ENCODE data around the gene ZCCHC2. TPM values are rescaled to one million over a fixed set of nuclear protein-coding genes. Genes with fewer than 3 reads are reported as not detected.

ZCCHC2 gene
- total RNA-seq, 6 donors from 2014 or later, result 29.9 to 60.8 (median 40.6) TPM

DNA sequence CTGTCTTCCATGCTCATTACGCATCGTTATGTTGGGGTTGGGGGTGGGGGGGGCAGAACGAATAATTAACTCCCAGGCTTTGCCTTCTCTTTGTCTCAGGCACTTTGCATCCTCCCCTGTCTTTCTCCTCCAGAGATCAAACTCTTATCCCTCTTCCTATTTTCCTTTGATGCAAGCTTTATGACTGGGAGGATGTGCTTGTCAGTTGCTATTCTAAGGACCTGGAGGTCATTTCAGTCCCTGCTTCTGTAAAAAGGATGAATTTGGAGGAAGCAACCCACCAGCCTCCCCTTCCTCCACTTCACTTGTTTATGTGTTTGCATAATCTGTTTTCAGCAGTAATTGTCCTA lies 87.5 kb downstream of the ZCCHC2 start:
- H3K27ac ChIP-seq, result no peak overlapping the region
- ATAC-seq (ENCODE audit: low FRiP score in 2 of 2) (no peak), DNase-seq (no peak)
- 57 to 67% methylated on average over 3 of the region's 3 CpGs for WGBS, 2 donors
- H3K9me3 ChIP-seq, result no peaks in the 10 kb centered on the region
- peak overlapping the region in 1 of 4 donors; percentile 11 for H3K4me3 ChIP-seq
- TF ChIP-seq POLR2A (IDR thresholded peaks at IDR 0.05), result no peak
- TF ChIP-seq, protein P1, sequence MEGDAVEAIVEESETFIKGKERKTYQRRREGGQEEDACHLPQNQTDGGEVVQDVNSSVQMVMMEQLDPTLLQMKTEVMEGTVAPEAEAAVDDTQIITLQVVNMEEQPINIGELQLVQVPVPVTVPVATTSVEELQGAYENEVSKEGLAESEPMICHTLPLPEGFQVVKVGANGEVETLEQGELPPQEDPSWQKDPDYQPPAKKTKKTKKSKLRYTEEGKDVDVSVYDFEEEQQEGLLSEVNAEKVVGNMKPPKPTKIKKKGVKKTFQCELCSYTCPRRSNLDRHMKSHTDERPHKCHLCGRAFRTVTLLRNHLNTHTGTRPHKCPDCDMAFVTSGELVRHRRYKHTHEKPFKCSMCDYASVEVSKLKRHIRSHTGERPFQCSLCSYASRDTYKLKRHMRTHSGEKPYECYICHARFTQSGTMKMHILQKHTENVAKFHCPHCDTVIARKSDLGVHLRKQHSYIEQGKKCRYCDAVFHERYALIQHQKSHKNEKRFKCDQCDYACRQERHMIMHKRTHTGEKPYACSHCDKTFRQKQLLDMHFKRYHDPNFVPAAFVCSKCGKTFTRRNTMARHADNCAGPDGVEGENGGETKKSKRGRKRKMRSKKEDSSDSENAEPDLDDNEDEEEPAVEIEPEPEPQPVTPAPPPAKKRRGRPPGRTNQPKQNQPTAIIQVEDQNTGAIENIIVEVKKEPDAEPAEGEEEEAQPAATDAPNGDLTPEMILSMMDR (IDR thresholded peaks at IDR 0.05), result no peak
- no peak for TF ChIP-seq POLR2AphosphoS5 (IDR thresholded peaks at IDR 0.05)
- TF ChIP-seq EP300 (IDR thresholded peaks at IDR 0.05), result no peak
- no peaks in the 10 kb centered on the region for H3K27me3 ChIP-seq
- no peaks in the 10 kb centered on the region for H3K36me3 ChIP-seq
- H3K4me1 ChIP-seq, result peaks cover 0 to 17% (median 4%) of the 10 kb centered on the region in 4 donors

DNA sequence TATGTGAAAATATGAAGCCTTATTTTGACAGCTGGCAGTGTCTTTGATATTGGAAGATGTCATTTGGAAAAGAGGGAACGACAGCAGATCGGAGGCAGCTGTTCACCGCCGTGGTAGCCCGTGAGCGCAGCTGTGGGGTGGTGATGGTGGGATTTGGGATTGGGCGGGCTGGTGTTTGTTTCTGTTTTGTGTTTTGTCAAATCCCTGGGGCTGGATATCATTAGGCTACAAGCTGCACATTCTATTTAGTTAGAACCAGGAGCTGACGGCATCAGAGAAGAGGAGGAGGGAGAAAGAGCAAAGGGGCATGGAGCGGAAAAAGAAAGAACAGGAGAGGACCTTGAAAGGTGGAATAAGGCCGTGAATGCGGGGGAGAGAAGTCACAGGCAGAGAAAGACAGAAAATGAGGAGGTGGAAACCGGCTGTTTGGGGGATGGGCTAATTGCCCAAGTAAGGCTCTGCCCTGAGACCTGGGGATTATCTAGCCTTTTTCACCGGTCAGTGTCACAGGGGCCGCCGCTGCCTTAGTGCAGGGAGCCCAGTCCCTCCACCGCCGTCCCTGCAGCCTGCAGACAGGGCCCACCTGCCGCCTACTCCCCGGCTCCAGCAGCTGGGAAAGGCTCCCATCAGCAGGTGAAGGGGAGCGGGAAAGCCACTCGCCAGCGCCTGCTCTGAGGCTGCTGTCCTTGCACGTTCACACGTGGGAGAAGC lies 88.0 kb downstream of the ZCCHC2 start:
- peak; percentile 11 to 13 for ATAC-seq (ENCODE audit: low FRiP score in 2 of 2)
- peak in 1 of 2 donors; percentile 63 for DNase-seq
- H3K36me3 ChIP-seq, result no peaks in the 10 kb centered on the region

DNA sequence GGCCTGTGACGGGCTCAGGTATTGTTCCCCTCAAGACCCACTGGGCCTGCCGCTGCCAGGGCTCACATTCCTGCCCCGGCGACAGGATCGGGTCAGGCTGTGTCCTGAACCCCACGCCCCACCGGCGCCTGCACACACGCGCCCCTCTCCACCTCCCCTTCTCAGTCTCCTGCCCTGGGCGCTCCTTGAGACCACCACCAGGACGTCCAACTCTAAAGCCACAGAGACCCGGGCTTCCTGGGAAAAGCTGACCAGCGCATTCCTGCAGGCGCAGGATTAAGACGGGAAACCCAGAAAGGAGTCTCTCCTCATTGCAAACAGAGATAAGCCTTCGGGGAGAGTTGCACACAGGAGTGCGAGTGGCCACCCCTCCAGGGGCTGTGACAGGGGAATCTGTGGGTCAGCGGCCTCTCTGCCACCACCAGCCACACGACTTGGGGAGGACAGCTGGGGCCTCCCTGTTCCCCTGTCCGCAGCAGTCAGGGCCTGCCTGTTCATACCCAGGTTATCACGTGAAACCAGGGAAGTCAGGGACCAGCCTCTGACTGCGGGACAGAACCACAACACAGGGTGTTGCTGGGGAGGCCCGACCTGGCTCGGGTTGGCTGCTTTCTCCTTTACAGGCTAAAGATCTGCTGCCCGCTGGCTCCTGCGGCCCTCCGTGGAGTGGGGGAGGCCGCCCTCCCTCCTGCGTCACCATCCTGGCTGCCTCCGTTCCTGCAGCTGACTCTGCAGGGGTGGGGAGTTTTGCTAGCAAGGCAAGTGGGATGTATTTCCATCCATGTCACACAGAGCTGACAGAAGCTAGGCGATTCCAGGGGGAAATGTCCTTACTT lies 88.8 kb downstream of the ZCCHC2 start:
- WGBS, 2 donors, result 60 to 68% methylated on average over 19 to 32 of the region's 32 CpGs
- TF ChIP-seq, protein P1 (IDR thresholded peaks at IDR 0.05), result no peak
- TF ChIP-seq POLR2A (IDR thresholded peaks at IDR 0.05) (no peak), EP300 (IDR thresholded peaks at IDR 0.05) (no peak), POLR2AphosphoS5 (IDR thresholded peaks at IDR 0.05) (no peak)
- Histone ChIP-seq H3K27me3 (no peaks in the 10 kb centered on the region), H3K9me3 (no peaks in the 10 kb centered on the region), H3K27ac (peak overlapping the region in 1 of 4 donors; percentile 30), H3K4me3 (peak overlapping the region in 2 of 4 donors; percentile 11 to 21), H3K4me1 (peaks cover 0 to 17% (median 4%) of the 10 kb centered on the region in 4 donors), H3K36me3 (no peaks in the 10 kb centered on the region)
- ATAC-seq (ENCODE audit: low FRiP score in 2 of 2), result peak; percentile 13 to 63
- peak in 1 of 2 donors; percentile 73 for DNase-seq

More for the DNA sequence above, 88.0 kb downstream of the ZCCHC2 start:
- TF ChIP-seq EP300 (IDR thresholded peaks at IDR 0.05) (no peak), POLR2A (IDR thresholded peaks at IDR 0.05) (no peak), POLR2AphosphoS5 (IDR thresholded peaks at IDR 0.05) (no peak)
- TF ChIP-seq, protein P1 (IDR thresholded peaks at IDR 0.05), result no peak
- no peaks in the 10 kb centered on the region for H3K9me3 ChIP-seq
- H3K4me1 ChIP-seq, result peaks cover 0 to 17% (median 4%) of the 10 kb centered on the region in 4 donors
- H3K27ac ChIP-seq, result peak overlapping the region in 1 of 4 donors; percentile 30
- 69% methylated on average over 15 to 21 of the region's 24 CpGs for WGBS, 2 donors
- no peaks in the 10 kb centered on the region for H3K27me3 ChIP-seq
- peak overlapping the region in 3 of 4 donors; percentile 11 to 21 (median 14) for H3K4me3 ChIP-seq

DNA sequence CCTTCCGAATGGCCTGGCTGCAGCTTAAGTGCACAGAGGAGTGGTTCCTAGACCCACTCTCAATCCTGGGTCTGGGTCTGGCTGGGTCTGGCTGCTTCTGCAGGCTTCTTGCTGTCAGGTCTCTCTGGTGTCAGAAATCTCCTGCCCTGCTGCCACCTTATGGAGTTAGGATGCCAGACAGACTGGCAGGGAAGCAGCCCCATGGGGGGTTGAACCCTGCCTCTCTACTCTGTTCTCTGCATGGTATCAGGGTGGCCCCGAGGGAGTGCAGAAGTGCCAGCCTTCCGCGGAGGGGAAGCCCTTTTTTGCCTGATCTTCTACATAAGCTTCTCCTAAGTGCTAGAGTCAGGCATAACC lies 89.4 kb downstream of the ZCCHC2 start:
- ATAC-seq (ENCODE audit: low FRiP score in 2 of 2) (peak in 1 of 2 donors; percentile 6), DNase-seq (no peak)
- TF ChIP-seq, protein P1 (IDR thresholded peaks at IDR 0.05), result no peak
- TF ChIP-seq POLR2A (IDR thresholded peaks at IDR 0.05), result no peak
- no peak for TF ChIP-seq POLR2AphosphoS5 (IDR thresholded peaks at IDR 0.05)
- TF ChIP-seq EP300 (IDR thresholded peaks at IDR 0.05), result no peak
- Histone ChIP-seq H3K36me3 (no peaks in the 10 kb centered on the region), H3K27ac (no peak overlapping the region), H3K9me3 (no peaks in the 10 kb centered on the region), H3K27me3 (no peaks in the 10 kb centered on the region), H3K4me1 (peaks cover 0 to 17% (median 4%) of the 10 kb centered on the region in 4 donors), H3K4me3 (no peak overlapping the region)
- WGBS, 2 donors, result 71 to 98% methylated on average over 3 to 4 of the region's 4 CpGs

All from upper lobe of left lung (tissue), 6 donors.